H1 (cell line): ENCODE data around the gene CDYL. TPM values are rescaled to one million over a fixed set of nuclear protein-coding genes. Genes with fewer than 3 reads are reported as not detected.

Experiments
- CTCF ChIA-PET: fragments of 300-600 bp; sonication (Branson Sonifier 250); formaldehyde crosslinking; loops from one replicate; lab custom pipeline; 2021; ENCODE audit not compliant: partially characterized antibody; lab: Charles Lee
- POLR2A ChIA-PET: fragments of 300-600 bp; sonication (Branson Sonifier 250); formaldehyde crosslinking; loops from one replicate; lab custom pipeline; 2021; ENCODE audit warnings: inconsistent platforms; ENCODE audit not compliant: partially characterized antibody; lab: Charles Lee
- DNase-seq, 2 experiments: peaks; one replicate each; pipeline versions ENCODE4 v3.0.0 to v3.0.0-alpha.2; 2010 to 2022; ENCODE audit warnings: low spot score in 2 of 2, low read depth in 1 of 2, mixed read lengths in 1 of 2
- FAIRE-seq: peaks from 2 replicates; lab custom pipeline; 2011; peaks lifted over from hg19 to GRCh38; lab: Jason Lieb, UNC
- H2AFZ ChIP-seq: 2 replicates; pipeline ENCODE4 v1.8.1; 2012; ENCODE audit warnings: low read length, inconsistent platforms
- H2AK5ac ChIP-seq: 2 replicates; pipeline ENCODE4 v1.6.1; 2013; ENCODE audit warnings: low read depth, low read length
- H2BK120ac ChIP-seq: replicated peaks from 2 replicates; pipeline ENCODE3; 2013; ENCODE audit warnings: low read depth, low read length, inconsistent platforms
- H2BK12ac ChIP-seq: 2 replicates; pipeline ENCODE4 v1.6.1; 2013; ENCODE audit warnings: low read depth, low read length
- H2BK15ac ChIP-seq: 2 replicates; pipeline ENCODE4 v1.6.1; 2013; ENCODE audit warnings: low read length
- H2BK20ac ChIP-seq: 2 replicates; pipeline ENCODE4 v1.6.1; 2013; ENCODE audit warnings: low read length
- H2BK5ac ChIP-seq: 2 replicates; pipeline ENCODE4 v1.6.1; 2013; ENCODE audit warnings: low read depth, low read length
- H3K14ac ChIP-seq: 2 replicates; pipeline ENCODE4 v1.6.1; 2013; ENCODE audit warnings: inconsistent platforms; ENCODE audit not compliant: insufficient read length
- H3K18ac ChIP-seq: 2 replicates; pipeline ENCODE4 v1.6.1; 2013; ENCODE audit warnings: low read length; ENCODE audit errors: extremely low read depth
- H3K23ac ChIP-seq: 2 replicates; pipeline ENCODE4 v1.6.1; 2013; ENCODE audit warnings: inconsistent platforms; ENCODE audit not compliant: insufficient read length
- H3K23me2 ChIP-seq: 2 replicates; pipeline ENCODE4 v1.6.1; 2013; ENCODE audit warnings: low read depth, low read length
- H3K27ac ChIP-seq: 2 replicates; pipeline ENCODE4 v1.6.1; 2011; ENCODE audit warnings: low read depth, low read length, inconsistent platforms
- H3K27me3 ChIP-seq, 4 experiments: replicated peaks in 1 of 4; 1 replicate in 1 of 4; 2 replicates in 3 of 4; pipeline versions ENCODE4 v1.6.1 to v1.8.1; 2011 to 2013; ENCODE audit warnings: low read length in 3 of 4, mild to moderate bottlenecking in 3 of 4, inconsistent platforms in 2 of 4, mixed read lengths in 2 of 4, moderate library complexity in 1 of 4; ENCODE audit not compliant: control insufficient read depth in 3 of 4, insufficient read depth in 3 of 4; ENCODE audit errors: extremely low read depth in 1 of 4
- H3K36me3 ChIP-seq, 4 experiments: 2 replicates each; pipeline versions ENCODE4 v1.6.1 to v1.8.1; 2011 to 2013; ENCODE audit warnings: mild to moderate bottlenecking in 4 of 4, low read length in 3 of 4, moderate library complexity in 2 of 4, control low read depth in 1 of 4, inconsistent platforms in 1 of 4; ENCODE audit not compliant: insufficient read depth in 4 of 4, control insufficient read depth in 2 of 4
- H3K4ac ChIP-seq: replicated peaks from 2 replicates; pipeline ENCODE3; 2013; ENCODE audit warnings: low read length, low read depth, mixed read lengths, inconsistent platforms; ENCODE audit not compliant: insufficient read length
- H3K4me1 ChIP-seq, 4 experiments: replicated peaks in 1 of 4; 1 replicate in 1 of 4; 2 replicates in 3 of 4; pipeline versions ENCODE4 v1.6.1 to v1.8.1; 2011 to 2013; ENCODE audit warnings: low read length in 3 of 4, inconsistent platforms in 2 of 4, mixed read lengths in 1 of 4; ENCODE audit not compliant: insufficient read depth in 4 of 4, control insufficient read depth in 3 of 4
- H3K4me2 ChIP-seq, 2 experiments: 2 replicates each; pipeline versions ENCODE4 v1.6.1 to v1.8.1; 2011 to 2013; ENCODE audit warnings: low read depth in 2 of 2, low read length in 2 of 2, control low read depth in 1 of 2, inconsistent platforms in 1 of 2, mild to moderate bottlenecking in 1 of 2; ENCODE audit not compliant: insufficient read depth in 1 of 2
- H3K4me3 ChIP-seq, 4 experiments: fragments of 200-600, 300-600 bp in 1 of 4; sonication (generic), shearing (Covaris generic), sonication (Bioruptor Twin) in 1 of 4; 2 replicates each; pipeline versions ENCODE4 v1.5.1 to v1.8.1; 2011 to 2016; ENCODE audit warnings: low read length in 4 of 4, low read depth in 3 of 4, control low read depth in 2 of 4, inconsistent platforms in 2 of 4, mild to moderate bottlenecking in 2 of 4, mixed read lengths in 1 of 4, moderate library complexity in 1 of 4; ENCODE audit not compliant: insufficient read depth in 2 of 4; ENCODE audit errors: extremely low read depth in 1 of 4
- H3K56ac ChIP-seq: replicated peaks from 2 replicates; pipeline ENCODE3; 2013; ENCODE audit warnings: low read depth, mild to moderate bottlenecking, mixed read lengths, low read length, inconsistent platforms; ENCODE audit not compliant: insufficient read length
- H3K79me1 ChIP-seq: 2 replicates; pipeline ENCODE4 v1.6.1; 2013; ENCODE audit warnings: low read depth, low read length, control low read depth
- H3K79me2 ChIP-seq, 2 experiments: 2 replicates each; pipeline versions ENCODE4 v1.6.1 to v1.8.1; 2012 to 2013; ENCODE audit warnings: low read length in 2 of 2, mild to moderate bottlenecking in 2 of 2, inconsistent platforms in 1 of 2; ENCODE audit not compliant: insufficient read depth in 2 of 2, control insufficient read depth in 1 of 2
- H3K9ac ChIP-seq, 4 experiments: replicated peaks in 1 of 4; 1 replicate in 1 of 4; 2 replicates in 3 of 4; pipeline versions ENCODE4 v1.6.1 to v1.8.1; 2011 to 2013; ENCODE audit warnings: low read depth in 3 of 4, low read length in 3 of 4, control low read depth in 2 of 4, mild to moderate bottlenecking in 2 of 4, moderate library complexity in 2 of 4, inconsistent platforms in 1 of 4; ENCODE audit errors: extremely low read depth in 1 of 4
- H3K9me3 ChIP-seq, 2 experiments: 2 replicates each; pipeline versions ENCODE4 v1.6.1 to v1.8.1; 2012 to 2013; ENCODE audit warnings: mild to moderate bottlenecking in 2 of 2, moderate library complexity in 2 of 2, control low read depth in 1 of 2, inconsistent platforms in 1 of 2, low read depth in 1 of 2, low read length in 1 of 2, mixed read lengths in 1 of 2; ENCODE audit not compliant: insufficient read depth in 2 of 2
- H4K20me1 ChIP-seq, 2 experiments: replicated peaks in 1 of 2; 2 replicates each; pipeline versions ENCODE3 to v1.8.1; 2011 to 2013; ENCODE audit warnings: inconsistent platforms in 2 of 2, low read length in 2 of 2, mild to moderate bottlenecking in 1 of 2; ENCODE audit not compliant: insufficient read depth in 2 of 2, control insufficient read depth in 1 of 2
- H4K5ac ChIP-seq: 2 replicates; pipeline ENCODE4 v1.6.1; 2013; ENCODE audit warnings: low read length, low read depth, mixed read lengths, inconsistent platforms; ENCODE audit not compliant: insufficient read length
- H4K8ac ChIP-seq: 2 replicates; pipeline ENCODE4 v1.8.0; 2013; ENCODE audit warnings: mild to moderate bottlenecking, moderate library complexity, low read length, inconsistent platforms; ENCODE audit not compliant: insufficient read depth; ENCODE audit errors: extremely low read depth
- H4K91ac ChIP-seq: replicated peaks from 2 replicates; pipeline ENCODE3; 2013; ENCODE audit warnings: low read length, mixed read lengths, inconsistent platforms; ENCODE audit not compliant: insufficient read length
- BACH1 ChIP-seq: IDR thresholded peaks from 2 replicates; pipeline ENCODE4 v1.6.1; 2012; ENCODE audit warnings: low read length, improper control_type of control experiment
- CBX5 ChIP-seq: fragments of 300-800, 300-1000 bp; sonication (generic); IDR thresholded peaks from 2 replicates; pipeline ENCODE4 v1.7.1; 2016; ENCODE audit warnings: antibody characterized with exemption, low read length, low read depth
- CREB1 ChIP-seq: IDR thresholded peaks from 2 replicates; pipeline ENCODE4 v1.6.1; 2012; ENCODE audit warnings: inconsistent platforms
- CTBP2 ChIP-seq: IDR thresholded peaks from 2 replicates; pipeline ENCODE4 v1.7.0; 2011; ENCODE audit warnings: borderline replicate concordance, mild to moderate bottlenecking, moderate library complexity, mixed read lengths, low read length; ENCODE audit not compliant: insufficient read depth, insufficient read length
- EGR1 ChIP-seq: IDR thresholded peaks from 2 replicates; pipeline ENCODE4 v1.6.1; 2011; ENCODE audit warnings: low read depth, low read length, borderline replicate concordance
- GTF2F1 ChIP-seq: IDR thresholded peaks from 2 replicates; pipeline ENCODE4 v1.6.1; 2012; ENCODE audit warnings: low read depth, low read length, improper control_type of control experiment, borderline replicate concordance
- HDAC2 ChIP-seq, 2 experiments: fragments of 300-600 bp in 1 of 2; sonication (generic) in 1 of 2; IDR thresholded peaks; 2 replicates each; pipeline ENCODE4 v1.6.1; 2011 to 2012; ENCODE audit warnings: low read depth in 2 of 2, low read length in 2 of 2, mild to moderate bottlenecking in 2 of 2, moderate library complexity in 2 of 2, borderline replicate concordance in 1 of 2, inconsistent platforms in 1 of 2
- JUN ChIP-seq: IDR thresholded peaks from 2 replicates; pipeline ENCODE4 v1.6.1; 2011; ENCODE audit warnings: low read depth, mild to moderate bottlenecking, improper control_type of control experiment, low read length
- JUND ChIP-seq: IDR thresholded peaks from 2 replicates; pipeline ENCODE4 v1.6.1; 2011; ENCODE audit warnings: mild to moderate bottlenecking, improper control_type of control experiment, low read length
- KDM4A ChIP-seq: IDR thresholded peaks from one replicate; pipeline ENCODE4 v1.7.1; 2012; ENCODE audit warnings: low read depth, mild to moderate bottlenecking, moderate library complexity, low read length, inconsistent platforms; ENCODE audit not compliant: severe bottlenecking
- NANOG ChIP-seq: IDR thresholded peaks from 2 replicates; pipeline ENCODE4 v1.6.1; 2011; ENCODE audit warnings: low read length, low read depth, mild to moderate bottlenecking, inconsistent platforms; ENCODE audit not compliant: insufficient read depth, poor library complexity, severe bottlenecking
- PHF8 ChIP-seq: fragments of 200-600 bp; sonication (generic); conservative IDR thresholded peaks from 2 replicates; pipeline ENCODE4 v1.7.1; 2012; ENCODE audit warnings: low read depth, mild to moderate bottlenecking, inconsistent platforms, low read length, moderate library complexity
- RXRA ChIP-seq: IDR thresholded peaks from 2 replicates; pipeline ENCODE4 v1.6.1; 2011; ENCODE audit warnings: low read depth, mild to moderate bottlenecking, low read length, moderate library complexity; ENCODE audit not compliant: insufficient read depth
- TBP ChIP-seq: IDR thresholded peaks from 2 replicates; pipeline ENCODE4 v1.6.1; 2011; ENCODE audit warnings: low read depth, low read length, improper control_type of control experiment
- ZNF274 ChIP-seq: IDR thresholded peaks from 2 replicates; pipeline ENCODE4 v1.7.0; 2012; ENCODE audit warnings: low read length, borderline replicate concordance; ENCODE audit errors: extremely low read depth
- WGBS, 2 experiments: shearing (Covaris generic) in 1 of 2; methylation state at CpG; one replicate each; pipeline versions ENCODE4 v1.1.6 to v1.1.7; 2013 to 2015; ENCODE audit warnings: low lambda C conversion rate in 2 of 2, mixed read lengths in 2 of 2, inconsistent platforms in 1 of 2, low coverage in 1 of 2, missing lambda C conversion rate in 1 of 2; ENCODE audit not compliant: insufficient replicate concordance in 2 of 2, insufficient coverage in 1 of 2, insufficient read length in 1 of 2; ENCODE audit errors: extremely low coverage in 1 of 2, missing lambda C conversion rate in 1 of 2; 5-methylcytosine and 5-hydroxymethylcytosine counted together
- polyA plus RNA-seq, 7 experiments: library from polyadenylated mRNA; depleted of rRNA in 3 of 7; stranded (reverse) in 5 of 7; unstranded in 2 of 7; fragments of >200 nt in 5 of 7; fragments of 200-250 nt in 2 of 7; gene quantifications; 1 replicate in 5 of 7; 2 replicates in 1 of 7; 4 replicates in 1 of 7; pipeline versions ENCODE4 v1.2.1 to v1.2.3, GENCODE V29; 2011 to 2013; ENCODE audit warnings: missing spikeins in 2 of 7, mixed read lengths in 2 of 7
- total RNA-seq: library from RNA; stranded (reverse); fragmentation: NEBNext Ultra II Directional; extraction: Animal tissue kit (Norgen Biotek cat#: 25700); gene quantifications from 2 replicates; pipeline ENCODE4 v1.2.1, GENCODE V29; 2021

The CDYL gene
- total and polyA plus RNA-seq, 2 of the 8 experiments (the other 6 are each of a cell fraction or from before 2014, with no cell fraction given) = 56.4 to 119 TPM

- ChIA-PET POLR2A (interaction anchor here (0.6 kb wide), 1 partner anchor 9 kb away, joined by 6 read pairs; no protein-coding TSS in a partner anchor), CTCF (interaction anchor here (1.2 to 1.6 kb wide), 3 partner anchors 18 to 105 kb away, joined by 3 to 5 read pairs (median 4); no protein-coding TSS in a partner anchor)
- 82% methylated on average over 5 of the region's 5 CpGs; no CpG with 5 or more reads in 1 of the 2 experiments for WGBS, 2 experiments
Measured at GRCh38 chr6:4743926-4744325, 32.3 kb upstream of the CDYL start.

More at GRCh38 chr6:4743926-4744325, 32.3 kb upstream of the CDYL start:
- Histone ChIP-seq H3K4me2 (no peak overlapping the region), H3K23me2 (no peaks in the 10 kb centered on the region), H2BK15ac (no peak overlapping the region), H3K27ac (no peak overlapping the region), H3K79me1 (no peaks in the 10 kb centered on the region), H2BK20ac (no peak overlapping the region), H2BK12ac (no peak overlapping the region), H2BK5ac (no peak overlapping the region), H3K79me2 (no peaks in the 10 kb centered on the region), H4K8ac (no peak overlapping the region), H3K9ac (no peak overlapping the region), H3K4me3 (no peak overlapping the region), H3K27me3 (no peaks in the 10 kb centered on the region), H3K36me3 (no peaks in the 10 kb centered on the region), H3K4ac (no peak overlapping the region), H3K56ac (no peak overlapping the region), H3K9me3 (no peaks in the 10 kb centered on the region), H3K4me1 (no peaks in the 10 kb centered on the region; a peak in 1 of 7 replicates), H4K91ac (no peak overlapping the region), H3K14ac (no peak overlapping the region), H4K5ac (no peak overlapping the region), H3K18ac (no peak overlapping the region), H3K23ac (no peak overlapping the region), H2BK120ac (no peak overlapping the region), H2AFZ (no peak overlapping the region), H4K20me1 (no peaks in the 10 kb centered on the region), H2AK5ac (no peak overlapping the region)
- no peak for DNase-seq
- no peak for TF ChIP-seq GTF2F1
- no peak for TF ChIP-seq NANOG
- no peak for TF ChIP-seq JUND
- no peak for TF ChIP-seq CREB1
- TF ChIP-seq PHF8 = no peak
- no peak for TF ChIP-seq TBP
- TF ChIP-seq KDM4A = no peak
- no peak for TF ChIP-seq HDAC2 (IDR thresholded peaks at IDR 0.05; ENCODE audit: borderline replicate concordance in 1 of 2, low read depth in 2 of 2, low read length in 2 of 2)
- no peak for TF ChIP-seq ZNF274
- no peak for TF ChIP-seq CTBP2
- no peak for TF ChIP-seq CBX5
- no peak for TF ChIP-seq EGR1
- no peak for TF ChIP-seq JUN
- TF ChIP-seq BACH1 = no peak
- no peak for TF ChIP-seq RXRA
- FAIRE-seq = no peak
